ENCODE measurements around the gene SESN1.

The SESN1 gene

GRCh38 chr6:109006818-109007217, 87.8 kb downstream of the SESN1 start:
- Histone ChIP-seq H3K27me3 (replicated peaks) (no peaks in the 10 kb centered on the region), H3K4me3 (ENCODE audit: low read depth, low read length) (no peak overlapping the region), H3K36me3 (replicated peaks) (no peaks in the 10 kb centered on the region), H3K27ac (no peak overlapping the region)
- in situ Hi-C loops (cut with HindIII; ENCODE audit: low pct_ligation_motif_present, low sequenced_read_pairs) = no loop called here
- DNase-seq = no peak
- TF ChIP-seq CTCF (IDR thresholded peaks at IDR 0.05; ENCODE audit: low read depth, low read length, missing control alignments) = no peak

DNA sequence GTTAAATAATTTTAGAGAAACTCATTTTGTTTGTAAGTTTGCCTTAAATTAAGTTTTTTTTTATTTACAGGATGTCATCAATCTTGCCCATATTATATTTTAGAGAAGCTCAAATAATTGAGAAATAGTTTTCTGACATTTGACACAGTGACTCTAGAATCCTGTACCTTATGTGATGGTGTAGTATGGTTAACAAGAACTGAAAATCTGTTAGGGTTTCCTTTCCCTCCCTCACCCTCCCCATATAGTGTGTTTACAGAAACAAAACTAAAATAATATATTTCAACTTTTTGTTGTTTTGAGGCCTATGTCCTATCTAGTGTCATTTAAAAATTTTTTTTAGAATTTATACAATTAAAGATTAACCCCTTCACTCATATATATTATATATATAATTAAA, 91.8 kb downstream of the SESN1 start:
- Histone ChIP-seq H3K27me3 (replicated peaks) (no peaks in the 10 kb centered on the region), H3K4me3 (ENCODE audit: low read depth, low read length) (no peak overlapping the region), H3K27ac (no peak overlapping the region), H3K36me3 (replicated peaks) (peaks cover 2% of the 10 kb centered on the region)
- in situ Hi-C loops (cut with HindIII; ENCODE audit: low pct_ligation_motif_present, low sequenced_read_pairs) = no loop called here
- TF ChIP-seq CTCF (IDR thresholded peaks at IDR 0.05; ENCODE audit: low read depth, low read length, missing control alignments) = no peak
- DNase-seq = no peak

- TF ChIP-seq CTCF (IDR thresholded peaks at IDR 0.05; ENCODE audit: low read depth, low read length, missing control alignments) = no peak
- no peak overlapping the region for H3K4me3 ChIP-seq (ENCODE audit: low read depth, low read length)
- no peak overlapping the region for H3K27ac ChIP-seq
- in situ Hi-C loops (cut with HindIII; ENCODE audit: low pct_ligation_motif_present, low sequenced_read_pairs) = no loop called here
- H3K36me3 ChIP-seq (replicated peaks) = peaks cover 2% of the 10 kb centered on the region
- no peaks in the 10 kb centered on the region for H3K27me3 ChIP-seq (replicated peaks)
- DNase-seq = no peak
These were observed 92.5 kb downstream of the SESN1 start for GRCh38 chr6:109002051-109002697.

- Histone ChIP-seq H3K4me3 (ENCODE audit: low read depth, low read length) (no peak overlapping the region), H3K27me3 (replicated peaks) (no peaks in the 10 kb centered on the region), H3K36me3 (replicated peaks) (peaks cover 2% of the 10 kb centered on the region), H3K27ac (no peak overlapping the region)
- DNase-seq = no peak
- in situ Hi-C loops (cut with HindIII; ENCODE audit: low pct_ligation_motif_present, low sequenced_read_pairs) = no loop called here
- TF ChIP-seq CTCF (IDR thresholded peaks at IDR 0.05; ENCODE audit: low read depth, low read length, missing control alignments) = no peak
These were observed 93.3 kb downstream of the SESN1 start for GRCh38 chr6:109001291-109001894.

- no peak for TF ChIP-seq CTCF (IDR thresholded peaks at IDR 0.05; ENCODE audit: low read depth, low read length, missing control alignments)
- in situ Hi-C loops (cut with HindIII; ENCODE audit: low pct_ligation_motif_present, low sequenced_read_pairs) = no loop called here
- DNase-seq = no peak
- no peak overlapping the region for H3K27ac ChIP-seq
- no peaks in the 10 kb centered on the region for H3K27me3 ChIP-seq (replicated peaks)
- peaks cover 2% of the 10 kb centered on the region for H3K36me3 ChIP-seq (replicated peaks)
- H3K4me3 ChIP-seq (ENCODE audit: low read depth, low read length) = no peak overlapping the region
These were observed 94.4 kb downstream of the SESN1 start for GRCh38 chr6:109000289-109000688.

- TF ChIP-seq CTCF (IDR thresholded peaks at IDR 0.05; ENCODE audit: low read depth, low read length, missing control alignments) = no peak
- DNase-seq = no peak
- in situ Hi-C loops (cut with HindIII; ENCODE audit: low pct_ligation_motif_present, low sequenced_read_pairs) = no loop called here
- Histone ChIP-seq H3K36me3 (replicated peaks) (peaks cover 2% of the 10 kb centered on the region), H3K27ac (no peak overlapping the region), H3K4me3 (ENCODE audit: low read depth, low read length) (no peak overlapping the region), H3K27me3 (replicated peaks) (no peaks in the 10 kb centered on the region)
These were observed 95.2 kb downstream of the SESN1 start for GRCh38 chr6:108999428-108999827.
